Hepatocyte (in vitro differentiated cells): ENCODE measurements around the gene FERMT3. TPM values are rescaled to one million over a fixed set of nuclear protein-coding genes. Genes with fewer than 3 reads are reported as not detected.

Experiments used
- DNase-seq: peaks from one replicate; pipeline ENCODE4 v3.0.0-alpha.2; 2016; ENCODE audit warnings: low spot score
- H2AFZ ChIP-seq: fragments of 200-600 bp; sonication (generic); 2 replicates; pipeline ENCODE4 v1.6.0; 2016; ENCODE audit warnings: antibody characterized with exemption, mild to moderate bottlenecking
- H3K27ac ChIP-seq: fragments of 200-600 bp; sonication (generic); 2 replicates; pipeline ENCODE4 v1.5.1; 2016; ENCODE audit warnings: mild to moderate bottlenecking
- H3K27me3 ChIP-seq: fragments of 200-600 bp; sonication (generic); 2 replicates; pipeline ENCODE4 v1.6.1; 2016
- H3K36me3 ChIP-seq: fragments of 200-600 bp; sonication (generic); replicated peaks from 2 replicates; pipeline ENCODE4 v1.5.1; 2016; ENCODE audit warnings: low read depth; ENCODE audit not compliant: insufficient read depth
- H3K4me1 ChIP-seq: fragments of 200-600 bp; sonication (generic); 2 replicates; pipeline ENCODE4 v1.5.1; 2016; ENCODE audit warnings: mild to moderate bottlenecking, moderate library complexity; ENCODE audit not compliant: insufficient read depth
- H3K4me2 ChIP-seq: fragments of 200-600 bp; sonication (generic); 2 replicates; pipeline ENCODE4 v1.6.0; 2016
- H3K4me3 ChIP-seq: fragments of 200-600 bp; sonication (generic); 2 replicates; pipeline ENCODE4 v1.5.1; 2016; ENCODE audit warnings: mild to moderate bottlenecking
- H3K79me2 ChIP-seq: fragments of 200-600 bp; sonication (generic); 2 replicates; pipeline ENCODE4 v1.6.0; 2017; ENCODE audit warnings: mild to moderate bottlenecking
- H3K9me2 ChIP-seq: fragments of 200-600 bp; sonication (generic); replicated peaks from 2 replicates; pipeline ENCODE4 v1.6.0; 2017; ENCODE audit warnings: mild to moderate bottlenecking; ENCODE audit not compliant: insufficient read depth
- H3K9me3 ChIP-seq: fragments of 200-600 bp; sonication (generic); 2 replicates; pipeline ENCODE4 v1.5.1; 2016; ENCODE audit warnings: low read depth, mild to moderate bottlenecking
- H4K20me1 ChIP-seq: fragments of 200-600 bp; sonication (generic); 2 replicates; pipeline ENCODE4 v1.6.0; 2016; ENCODE audit warnings: mild to moderate bottlenecking; ENCODE audit not compliant: insufficient read depth, poor library complexity, severe bottlenecking
- CTCF ChIP-seq: fragments of 200-600 bp; sonication (generic); IDR thresholded peaks from 2 replicates; pipeline ENCODE4 v1.5.1; 2016; ENCODE audit warnings: antibody characterized with exemption, mild to moderate bottlenecking; ENCODE audit not compliant: poor library complexity
- EZH2 ChIP-seq: fragments of 200-600 bp; sonication (generic); IDR thresholded peaks from 2 replicates; pipeline ENCODE4 v1.6.1; 2016; ENCODE audit warnings: antibody characterized with exemption, mild to moderate bottlenecking, borderline replicate concordance
- EZH2phosphoT487 ChIP-seq: fragments of 200-600 bp; sonication (generic); IDR thresholded peaks from one replicate; pipeline ENCODE4 v1.6.1; 2018; ENCODE audit warnings: antibody characterized with exemption, mild to moderate bottlenecking, low read depth, moderate library complexity; ENCODE audit not compliant: unreplicated experiment, severe bottlenecking
- WGBS: methylation state at CpG from one replicate; pipeline ENCODE4 v1.1.6; 2016; ENCODE audit warnings: low lambda C conversion rate; ENCODE audit errors: missing lambda C conversion rate; 5-methylcytosine and 5-hydroxymethylcytosine counted together
- polyA plus RNA-seq: library from polyadenylated mRNA; unstranded; fragments of >200 nt; fragmentation: Nextera tagmentation; extraction: Ambion mirVana; gene quantifications from 2 replicates; pipeline ENCODE4 v1.2.1, GENCODE V29; 2016
- total RNA-seq: library from RNA; depleted of rRNA; stranded (reverse); fragments of >200 nt; gene quantifications from 2 replicates; pipeline ENCODE4 v1.2.3, GENCODE V29; 2014

FERMT3 gene
- total and polyA plus RNA-seq, 2 experiments from 2014 or later: 1.6 TPM; not detected in 1

- H3K9me3 ChIP-seq: no peaks in the 10 kb centered on the region
- H3K27ac ChIP-seq: no peak overlapping the region
- no peak for TF ChIP-seq EZH2phosphoT487
- no peak for TF ChIP-seq EZH2
- TF ChIP-seq CTCF: no peak
- H3K27me3 ChIP-seq: no peaks in the 10 kb centered on the region
- no peaks in the 10 kb centered on the region for H3K79me2 ChIP-seq
- no peaks in the 10 kb centered on the region for H3K9me2 ChIP-seq
- H3K4me3 ChIP-seq: no peak overlapping the region
- H2AFZ ChIP-seq: no peak overlapping the region
- DNase-seq: no peak
- peaks cover 12% of the 10 kb centered on the region for H3K4me1 ChIP-seq
- no peaks in the 10 kb centered on the region for H4K20me1 ChIP-seq
- H3K4me2 ChIP-seq: no peak overlapping the region
- WGBS: 84% methylated on average over 10 of the region's 10 CpGs
- H3K36me3 ChIP-seq: no peaks in the 10 kb centered on the region
Observed at GRCh38 chr11:64264371-64264852, 57.9 kb downstream of the FERMT3 start.

DNA sequence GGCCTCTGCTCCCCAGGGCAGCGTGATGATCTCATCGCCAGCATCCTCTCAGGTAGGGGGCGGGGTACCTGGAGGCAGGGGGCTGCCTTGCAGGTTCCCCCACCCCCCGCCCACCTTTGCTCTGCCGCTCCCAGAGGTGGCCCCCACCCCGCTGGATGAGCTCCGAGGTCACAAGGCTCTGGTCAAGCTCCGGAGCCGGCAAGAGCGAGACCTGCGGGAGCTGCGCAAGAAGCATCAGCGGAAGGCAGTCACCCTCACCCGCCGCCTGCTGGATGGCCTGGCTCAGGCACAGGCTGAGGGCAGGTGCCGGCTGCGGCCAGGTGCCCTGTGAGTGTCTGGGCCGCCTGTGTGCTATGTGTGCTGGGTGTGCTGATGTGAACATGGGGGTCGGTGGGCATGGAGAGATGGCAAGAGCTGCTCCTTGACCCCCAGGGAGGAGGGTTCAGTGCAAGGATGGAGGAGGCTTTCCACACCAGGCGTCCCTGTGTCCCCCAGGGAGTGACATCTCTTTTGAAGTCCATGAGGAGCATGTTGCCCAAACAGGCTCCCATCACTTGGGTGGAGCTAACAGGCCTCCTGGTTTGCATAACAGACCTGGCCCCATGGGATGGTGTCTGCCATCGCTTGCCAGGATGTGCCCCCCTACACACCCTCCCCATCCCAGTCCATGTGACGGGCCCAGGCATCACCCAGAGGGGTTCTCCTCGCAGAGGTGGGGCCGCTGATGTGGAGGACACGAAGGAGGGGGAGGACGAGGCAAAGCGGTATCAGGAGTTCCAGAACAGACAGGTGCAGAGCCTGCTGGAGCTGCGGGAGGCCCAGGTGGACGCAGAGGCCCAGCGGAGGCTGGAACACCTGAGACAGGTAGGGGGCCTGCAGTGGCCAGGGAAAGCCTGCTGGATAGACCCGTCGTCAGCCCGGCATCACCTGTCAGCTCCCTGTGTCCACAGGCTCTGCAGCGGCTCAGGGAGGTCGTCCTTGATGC, 58.9 kb downstream of the FERMT3 start:
- no peak overlapping the region for H2AFZ ChIP-seq
- no peak for DNase-seq
- no peaks in the 10 kb centered on the region for H3K9me2 ChIP-seq
- no peaks in the 10 kb centered on the region for H4K20me1 ChIP-seq
- H3K36me3 ChIP-seq: no peaks in the 10 kb centered on the region
- H3K4me1 ChIP-seq: peaks cover 12% of the 10 kb centered on the region
- H3K27me3 ChIP-seq: no peaks in the 10 kb centered on the region
- no peak overlapping the region for H3K4me3 ChIP-seq
- H3K27ac ChIP-seq: no peak overlapping the region
- H3K4me2 ChIP-seq: no peak overlapping the region
- no peak for TF ChIP-seq EZH2phosphoT487
- TF ChIP-seq CTCF: no peak
- TF ChIP-seq EZH2: no peak
- no peaks in the 10 kb centered on the region for H3K79me2 ChIP-seq
- 89% methylated on average over 19 of the region's 35 CpGs for WGBS
- no peaks in the 10 kb centered on the region for H3K9me3 ChIP-seq

DNA sequence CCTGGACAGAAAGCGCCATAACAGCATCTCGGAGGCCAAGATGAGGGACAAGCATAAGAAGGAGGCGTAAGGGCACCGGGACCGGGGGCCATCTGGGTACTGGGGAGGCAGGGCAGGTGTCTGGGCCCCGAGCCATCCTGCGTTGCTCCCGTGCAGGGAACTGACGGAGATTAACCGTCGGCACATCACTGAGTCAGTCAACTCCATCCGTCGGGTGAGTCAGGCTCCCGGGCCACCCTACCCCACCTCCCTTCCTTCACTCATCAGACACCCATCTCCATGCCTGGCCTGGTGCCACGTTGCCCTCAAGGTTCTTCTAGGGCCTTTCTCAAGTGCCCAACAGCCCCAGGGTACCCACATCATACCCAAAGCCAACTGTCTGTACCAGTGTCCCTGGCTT, 59.8 kb downstream of the FERMT3 start:
- no peaks in the 10 kb centered on the region for H3K36me3 ChIP-seq
- peaks cover 12% of the 10 kb centered on the region for H3K4me1 ChIP-seq
- TF ChIP-seq CTCF (no peak), EZH2phosphoT487 (no peak), EZH2 (no peak)
- no peak overlapping the region for H3K4me3 ChIP-seq
- no peak overlapping the region for H2AFZ ChIP-seq
- no peak for DNase-seq
- no peaks in the 10 kb centered on the region for H3K9me2 ChIP-seq
- H3K79me2 ChIP-seq: no peaks in the 10 kb centered on the region
- no peak overlapping the region for H3K27ac ChIP-seq
- H3K9me3 ChIP-seq: no peaks in the 10 kb centered on the region
- no peak overlapping the region for H3K4me2 ChIP-seq
- no peaks in the 10 kb centered on the region for H3K27me3 ChIP-seq
- no peaks in the 10 kb centered on the region for H4K20me1 ChIP-seq
- 92% methylated on average over 15 of the region's 15 CpGs for WGBS
